H1 (cell line): ENCODE data around the gene CGA.

Experiments
- JUN ChIP-seq: IDR thresholded peaks from 2 replicates; pipeline ENCODE4 v1.6.1; 2011; ENCODE audit warnings: low read depth, mild to moderate bottlenecking, improper control_type of control experiment, low read length
- KDM1A ChIP-seq: fragments of 200-600, 300-600 bp; sonication (generic); IDR thresholded peaks from 2 replicates; pipeline ENCODE4 v1.7.1; 2016; ENCODE audit warnings: mild to moderate bottlenecking, low read length, borderline replicate concordance
- POLR2A ChIP-seq, 2 experiments: IDR thresholded peaks; 1 replicate in 1 of 2; 2 replicates in 1 of 2; pipeline ENCODE4 v1.6.1; 2011; ENCODE audit warnings: low read depth in 2 of 2, low read length in 2 of 2, mild to moderate bottlenecking in 2 of 2; ENCODE audit errors: control extremely low read depth in 1 of 2
- POLR2AphosphoS5 ChIP-seq: IDR thresholded peaks from 2 replicates; pipeline ENCODE4 v1.6.1; 2011; ENCODE audit warnings: low read depth, low read length
- TF ChIP-seq, protein P1 (sequence below), 3 experiments: IDR thresholded peaks; 1 replicate in 2 of 3; 2 replicates in 1 of 3; pipeline versions ENCODE4 v1.5.1 to v1.6.1; 2011; ENCODE audit warnings: low read length in 3 of 3, mild to moderate bottlenecking in 3 of 3, inconsistent platforms in 2 of 3, low read depth in 1 of 3, moderate library complexity in 1 of 3; ENCODE audit not compliant: insufficient read depth in 1 of 3; ENCODE audit errors: control extremely low read depth in 1 of 3

- TF ChIP-seq POLR2AphosphoS5 (no peak), POLR2A (IDR thresholded peaks at IDR 0.05; ENCODE audit: control extremely low read depth in 1 of 2, low read depth in 2 of 2, low read length in 2 of 2) (no peak), JUN (no peak), KDM1A (no peak)
- TF ChIP-seq, protein P1, sequence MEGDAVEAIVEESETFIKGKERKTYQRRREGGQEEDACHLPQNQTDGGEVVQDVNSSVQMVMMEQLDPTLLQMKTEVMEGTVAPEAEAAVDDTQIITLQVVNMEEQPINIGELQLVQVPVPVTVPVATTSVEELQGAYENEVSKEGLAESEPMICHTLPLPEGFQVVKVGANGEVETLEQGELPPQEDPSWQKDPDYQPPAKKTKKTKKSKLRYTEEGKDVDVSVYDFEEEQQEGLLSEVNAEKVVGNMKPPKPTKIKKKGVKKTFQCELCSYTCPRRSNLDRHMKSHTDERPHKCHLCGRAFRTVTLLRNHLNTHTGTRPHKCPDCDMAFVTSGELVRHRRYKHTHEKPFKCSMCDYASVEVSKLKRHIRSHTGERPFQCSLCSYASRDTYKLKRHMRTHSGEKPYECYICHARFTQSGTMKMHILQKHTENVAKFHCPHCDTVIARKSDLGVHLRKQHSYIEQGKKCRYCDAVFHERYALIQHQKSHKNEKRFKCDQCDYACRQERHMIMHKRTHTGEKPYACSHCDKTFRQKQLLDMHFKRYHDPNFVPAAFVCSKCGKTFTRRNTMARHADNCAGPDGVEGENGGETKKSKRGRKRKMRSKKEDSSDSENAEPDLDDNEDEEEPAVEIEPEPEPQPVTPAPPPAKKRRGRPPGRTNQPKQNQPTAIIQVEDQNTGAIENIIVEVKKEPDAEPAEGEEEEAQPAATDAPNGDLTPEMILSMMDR (IDR thresholded peaks at IDR 0.05; ENCODE audit: control extremely low read depth in 1 of 3, insufficient read depth in 1 of 3, low read depth in 1 of 3, low read length in 3 of 3), result no peak
Observed at GRCh38 chr6:87103977-87104601, 9.2 kb upstream of the CGA start.
